GM18858 (cell line): ENCODE data around the gene GLT8D2.
"Not testable (repeated sequence)": the region's sequence is repeated elsewhere in the genome, so short reads cannot be mapped to it uniquely, and the experiment has no call there.

Experiments
- ATAC-seq: cut with Tn5 transposase; IDR thresholded peaks from one replicate; pipeline ENCODE4 v1.9.1; 2021; ENCODE audit not compliant: unreplicated experiment

GLT8D2 gene

DNA sequence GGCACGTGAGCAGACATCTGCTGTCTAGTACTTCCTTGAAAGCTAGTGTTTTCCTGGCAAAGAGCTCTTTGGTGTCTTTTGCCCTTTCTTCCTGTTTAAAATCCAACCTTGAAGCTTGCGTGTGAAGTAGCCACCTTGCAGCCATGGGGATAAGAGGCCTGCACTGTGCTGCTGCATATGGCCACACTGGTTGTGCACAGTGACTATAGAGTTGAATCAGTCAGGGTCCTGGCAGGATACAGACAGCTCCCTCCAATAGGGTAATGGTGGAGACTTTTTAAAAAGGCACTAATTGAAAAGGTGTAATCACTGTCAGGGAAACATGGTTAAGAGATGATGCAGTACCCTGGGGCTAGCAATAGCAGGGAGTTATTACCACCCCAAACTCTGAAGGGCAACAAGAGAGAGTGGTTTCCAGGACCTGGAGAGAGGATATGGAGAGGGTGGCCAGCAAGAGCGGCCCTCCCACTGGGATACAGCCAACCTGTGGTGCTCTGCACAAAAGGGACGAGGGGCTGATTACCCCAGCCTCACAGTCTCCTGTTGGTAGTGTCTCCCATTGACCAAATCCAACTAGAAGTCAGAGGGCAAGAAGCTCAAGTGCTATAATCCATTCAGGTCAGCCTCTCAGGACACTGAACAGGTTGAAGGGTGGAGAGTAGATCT lies 4.8 kb upstream of the GLT8D2 start:
- ATAC-seq: no peak

DNA sequence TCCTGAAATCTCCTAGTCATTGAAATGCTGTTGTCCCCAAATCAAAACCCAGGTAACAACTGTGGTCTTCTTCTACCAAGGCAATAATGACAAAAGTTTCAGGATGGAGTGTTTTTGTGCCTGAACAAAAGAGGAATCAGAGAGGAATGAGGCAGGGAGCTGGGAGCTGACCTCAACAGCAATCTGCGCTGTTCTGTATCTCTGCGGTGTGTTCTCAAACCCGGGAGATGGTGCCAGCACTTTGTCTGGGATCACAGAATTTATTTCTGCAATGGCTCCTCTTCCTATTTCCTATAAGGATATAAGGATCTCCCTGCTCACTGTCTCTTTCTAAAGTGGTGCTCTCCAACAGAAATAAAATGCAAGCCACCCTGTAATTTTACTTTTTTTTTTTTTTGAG lies 449 bp upstream of the GLT8D2 start:
- ATAC-seq: no peak

DNA sequence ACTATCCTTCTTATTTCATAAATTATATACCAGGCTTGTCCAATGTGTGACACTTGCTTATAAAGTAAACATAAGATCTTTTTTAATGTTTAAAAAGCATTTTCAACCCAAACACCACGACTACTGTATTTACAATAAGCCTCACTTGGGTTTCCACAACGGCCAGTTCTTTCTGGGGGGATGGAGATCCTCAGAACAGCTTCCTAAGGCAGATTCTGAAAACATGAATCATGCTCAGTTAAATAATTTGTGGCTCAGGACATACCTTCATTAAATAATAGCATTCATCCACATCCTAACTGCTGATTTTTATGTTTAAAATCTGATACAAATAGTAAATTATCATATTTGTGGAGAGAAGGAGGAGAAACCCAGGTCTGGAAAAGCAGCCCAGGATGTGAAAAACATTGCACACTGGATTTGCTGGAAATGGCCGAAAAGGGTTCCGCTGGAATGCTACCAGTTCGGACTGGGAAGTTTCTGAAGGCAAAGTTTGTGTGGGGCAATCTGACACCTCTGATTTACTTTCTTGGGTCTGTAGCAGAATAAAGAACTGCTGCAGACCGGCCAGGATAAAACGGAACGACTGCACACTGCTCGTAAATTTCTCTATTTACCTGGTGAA lies 597 bp downstream of the GLT8D2 start:
- ATAC-seq: no peak

- no peak for ATAC-seq
Measured at GRCh38 chr12:104048811-104049210, 1.2 kb downstream of the GLT8D2 start.

DNA sequence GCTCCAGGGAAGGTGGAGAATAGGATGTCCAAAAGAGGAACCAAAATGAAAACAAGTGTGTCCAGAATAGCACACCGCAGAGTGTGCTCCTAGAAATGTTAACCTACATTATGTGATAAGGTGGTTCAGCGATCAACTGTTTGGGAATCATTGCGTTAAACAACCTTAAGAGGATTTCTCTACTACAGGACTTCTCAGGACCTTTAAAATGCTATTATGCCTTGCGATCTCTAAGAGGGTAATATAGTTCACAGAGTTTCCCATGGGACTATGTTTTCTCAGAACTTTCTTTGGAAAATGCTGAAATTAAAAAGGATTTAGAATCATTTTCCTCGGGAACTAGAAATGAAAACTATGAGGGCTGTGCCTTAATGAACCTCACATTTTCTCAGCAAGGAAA lies 1.8 kb downstream of the GLT8D2 start:
- no peak for ATAC-seq

DNA sequence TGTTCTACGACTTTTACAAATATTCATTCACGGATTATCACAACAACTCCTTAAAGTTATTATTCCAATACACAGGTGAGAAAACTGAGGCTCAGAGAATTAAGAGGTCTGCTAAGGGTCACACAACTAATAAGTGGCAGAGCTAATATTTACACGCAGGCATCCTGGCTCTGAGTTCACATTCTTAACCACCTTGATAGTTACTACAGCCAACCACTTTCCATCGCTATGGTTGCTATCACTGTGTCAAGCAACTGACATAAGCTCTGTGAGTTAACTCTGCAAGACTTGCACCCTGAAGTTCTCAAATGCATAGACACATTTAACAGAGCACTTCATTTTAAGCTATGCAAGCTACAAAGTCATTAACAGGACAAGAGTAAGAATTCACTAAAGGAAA lies 3.7 kb downstream of the GLT8D2 start:
- no peak for ATAC-seq

GRCh38 chr12:104044158-104044557 lies 5.8 kb downstream of the GLT8D2 start:
- no peak for ATAC-seq

GRCh38 chr12:104042580-104042979 lies 7.4 kb downstream of the GLT8D2 start:
- ATAC-seq: no peak

DNA sequence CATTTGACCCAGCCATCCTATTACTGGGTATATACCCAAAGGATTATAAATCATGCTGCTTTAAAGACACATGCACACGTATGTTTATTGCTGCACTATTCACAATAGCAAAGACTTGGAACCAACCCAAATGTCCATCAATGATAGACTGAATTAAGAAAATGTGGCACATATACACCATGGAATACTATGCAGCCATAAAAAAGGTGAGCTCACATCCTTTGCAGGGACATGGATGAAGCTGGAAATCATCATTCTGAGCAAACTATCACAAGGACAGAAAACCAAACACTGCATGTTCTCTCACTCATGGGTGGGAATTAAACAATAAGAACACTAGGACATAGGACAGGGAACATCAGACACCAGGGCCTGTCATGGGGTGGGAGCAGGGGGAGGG lies 10.2 kb downstream of the GLT8D2 start:
- ATAC-seq: not testable (repeated sequence)

DNA sequence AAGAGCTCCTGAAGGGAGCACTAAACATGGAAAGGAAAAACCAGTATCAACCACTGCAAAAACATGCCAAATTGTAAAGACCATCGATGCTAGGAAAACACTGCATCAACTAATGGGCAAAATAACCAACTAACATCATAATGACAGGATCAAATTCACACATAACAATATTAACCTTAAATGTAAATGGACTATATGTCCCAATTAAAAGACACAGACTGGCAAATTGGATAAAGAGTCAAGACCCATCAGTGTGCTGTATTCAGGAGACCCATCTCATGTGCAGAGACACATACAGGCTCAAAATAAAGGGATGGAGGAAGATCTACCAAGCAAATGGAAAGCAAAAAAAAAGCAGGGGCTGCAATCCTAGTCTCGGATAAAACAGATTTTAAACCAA lies 13.8 kb downstream of the GLT8D2 start:
- not testable (repeated sequence) for ATAC-seq

- not testable (repeated sequence) for ATAC-seq
Measured at GRCh38 chr12:104030596-104030995, 19.4 kb downstream of the GLT8D2 start.

DNA sequence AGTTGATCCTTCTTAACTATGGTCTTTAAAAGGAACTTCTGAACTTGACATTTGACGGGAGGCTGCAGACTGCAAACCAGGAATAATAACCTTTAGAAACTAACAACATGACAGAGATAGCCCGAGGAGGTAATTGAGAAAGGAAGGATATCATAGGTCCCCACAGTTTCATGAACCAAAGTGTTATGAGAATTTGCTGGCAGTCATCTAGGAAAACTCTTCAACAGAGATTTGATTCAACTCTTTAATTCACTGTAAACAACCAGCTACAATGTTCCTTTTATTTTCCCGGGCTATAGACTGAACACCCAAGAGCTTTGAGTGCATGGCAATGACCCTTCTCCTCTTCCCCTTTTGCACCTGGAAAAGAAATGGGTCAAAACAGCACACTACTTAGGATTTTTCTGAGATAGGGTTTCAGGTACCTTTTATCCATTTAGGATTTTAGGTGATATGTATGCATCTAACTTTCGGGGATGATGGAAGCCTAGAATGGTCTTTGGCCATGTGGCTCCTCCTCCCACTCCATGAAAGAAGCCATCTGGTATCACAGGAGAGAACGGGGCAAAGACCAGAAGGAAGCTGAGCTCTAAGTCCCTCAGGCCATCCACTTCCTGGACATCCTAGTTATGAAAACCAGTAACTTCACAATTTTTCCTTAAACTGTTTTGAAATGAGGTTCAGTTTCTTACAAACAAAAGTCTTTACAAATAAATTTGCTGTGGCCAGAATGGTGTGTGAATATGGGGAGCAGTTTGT lies 23.0 kb downstream of the GLT8D2 start:
- ATAC-seq: no peak

GRCh38 chr12:104025771-104026170 lies 24.2 kb downstream of the GLT8D2 start:
- no peak for ATAC-seq

GRCh38 chr12:104024348-104024747 lies 25.6 kb downstream of the GLT8D2 start:
- no peak for ATAC-seq

DNA sequence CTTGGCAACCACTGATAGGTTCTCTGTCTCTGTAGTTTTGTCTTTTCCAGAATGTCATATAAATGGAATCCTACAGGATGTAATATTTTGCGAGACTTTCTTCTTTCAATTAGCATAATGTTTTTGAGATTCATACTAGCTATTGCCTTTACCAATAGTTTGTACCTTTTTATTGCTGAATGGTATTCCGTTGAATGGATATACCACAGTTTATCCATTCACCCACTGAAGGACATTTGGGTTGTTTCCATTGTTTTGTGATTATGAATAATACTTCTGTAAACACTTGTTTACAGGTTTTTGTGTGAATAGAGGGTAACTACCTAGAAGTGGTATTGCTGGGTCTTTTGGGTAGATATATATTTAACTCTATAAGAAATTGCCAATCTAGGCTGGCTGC lies 26.3 kb downstream of the GLT8D2 start:
- ATAC-seq: no peak

DNA sequence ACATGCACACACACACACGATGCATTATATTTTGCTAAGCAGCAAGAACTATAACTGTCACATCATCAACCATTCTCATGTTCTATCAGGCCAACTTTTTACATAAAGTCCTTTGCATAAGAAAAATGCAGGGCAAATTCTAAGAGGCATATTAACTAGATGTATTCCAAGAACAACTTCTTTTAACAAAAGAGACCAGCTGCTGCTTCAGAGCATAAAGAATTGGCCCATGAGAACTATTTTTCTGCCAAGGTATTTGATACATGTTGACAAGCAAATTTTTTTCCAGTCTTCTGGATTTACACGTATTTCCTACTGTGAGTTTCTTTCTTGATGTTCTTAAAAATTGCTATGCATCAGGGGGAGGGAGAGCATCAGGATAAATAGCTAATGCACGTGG lies 27.2 kb downstream of the GLT8D2 start:
- ATAC-seq: no peak

- not testable (repeated sequence) for ATAC-seq
Measured at GRCh38 chr12:104021862-104022261, 28.1 kb downstream of the GLT8D2 start.

DNA sequence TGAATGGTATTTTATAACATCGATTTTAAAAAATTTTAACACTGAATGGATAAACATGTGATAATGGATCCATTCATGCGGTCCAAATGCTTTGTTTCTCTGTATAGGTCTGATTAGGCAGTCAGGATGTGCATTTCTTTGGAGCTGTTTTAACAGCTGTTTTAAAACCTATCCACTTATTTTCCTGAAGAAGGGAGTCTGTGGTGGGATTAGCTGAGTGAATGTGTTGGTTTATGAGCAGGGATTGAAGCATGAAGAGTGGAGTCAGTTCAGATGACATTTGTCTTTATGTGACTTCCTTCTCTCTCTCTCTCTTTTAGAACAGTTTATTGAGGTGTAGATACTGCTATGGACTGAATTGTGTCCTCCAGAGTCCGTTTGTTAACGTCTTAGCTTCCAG lies 37.7 kb downstream of the GLT8D2 start:
- ATAC-seq: no peak

DNA sequence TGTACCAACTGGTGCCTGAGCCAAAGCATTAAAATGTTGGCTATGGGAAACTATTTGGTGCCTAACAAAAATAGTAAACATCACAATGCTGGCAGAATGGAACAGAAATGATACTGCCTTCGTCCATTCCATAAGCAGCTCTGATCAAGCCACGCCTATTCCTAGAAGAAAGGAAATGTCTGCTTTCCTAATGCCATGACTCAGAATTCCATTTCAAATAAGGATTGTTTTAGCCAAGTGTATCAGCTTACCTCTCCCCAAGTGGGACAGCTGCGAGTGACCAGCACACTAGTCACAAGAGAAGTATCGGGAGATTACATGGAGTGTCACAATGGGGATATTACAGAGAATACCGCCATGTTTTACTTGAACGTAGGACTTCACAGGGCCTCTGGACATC lies 38.7 kb downstream of the GLT8D2 start:
- no peak for ATAC-seq

- ATAC-seq: no peak
Measured at GRCh38 chr12:104010606-104011169, 39.3 kb downstream of the GLT8D2 start.

DNA sequence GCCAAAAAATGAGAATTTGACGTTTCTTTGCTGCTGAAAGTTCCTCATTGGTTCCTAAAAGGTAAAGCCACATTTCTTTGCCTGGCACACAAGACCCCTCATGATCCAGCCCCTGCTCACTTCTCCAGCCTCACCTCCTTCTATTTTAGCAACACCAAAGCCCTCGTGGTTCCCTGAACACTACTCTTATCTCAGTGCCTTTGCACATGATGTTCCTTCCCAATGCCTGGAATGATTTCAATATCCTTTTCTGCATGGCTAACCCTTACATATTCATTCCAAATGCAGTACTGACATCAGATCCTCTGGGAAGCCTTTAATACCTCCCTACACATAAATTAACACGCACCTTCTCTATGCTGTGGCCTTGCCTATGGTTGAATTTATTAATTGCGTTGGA lies 39.9 kb downstream of the GLT8D2 start:
- no peak for ATAC-seq

DNA sequence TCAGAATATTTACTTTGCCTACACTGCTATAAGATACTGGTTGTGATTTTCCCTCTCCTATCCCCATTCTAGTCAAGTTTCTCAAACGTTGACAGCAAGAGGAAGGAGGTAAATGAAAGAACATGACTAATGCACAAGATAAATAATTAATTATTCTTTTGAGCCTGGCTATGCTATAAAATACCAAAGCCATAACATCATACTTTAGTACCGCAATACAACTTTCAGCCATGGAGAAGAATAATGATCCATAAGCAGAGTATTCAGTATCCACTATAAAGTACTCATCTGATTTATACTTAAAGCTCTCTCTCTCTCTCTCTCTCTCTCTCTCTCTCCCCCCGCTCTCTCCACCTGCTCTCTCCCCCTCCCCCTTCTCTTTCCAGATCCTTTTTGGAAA lies 43.1 kb downstream of the GLT8D2 start:
- no peak for ATAC-seq
